ENCODE measurements around the gene ZNF354C.

GRCh38 chr5:179054876-179055275, 5.3 kb upstream of the ZNF354C start:
- TF ChIP-seq CTCF (IDR thresholded peaks at IDR 0.05 in 2 of 3, conservative IDR thresholded peaks at IDR 0.05 in 1 of 3; ENCODE audit: borderline replicate concordance in 1 of 3, insufficient read depth in 1 of 3, low read depth in 2 of 3, low read length in 2 of 3) (no peak), TCF7L2 (IDR thresholded peaks at IDR 0.05; ENCODE audit: borderline replicate concordance, extremely low read depth, insufficient read depth, insufficient read length) (no peak), POLR2A (IDR thresholded peaks at IDR 0.05; ENCODE audit: borderline replicate concordance, extremely low read depth, insufficient read depth, insufficient read length) (no peak), JUND (IDR thresholded peaks at IDR 0.05) (no peak), MAX (IDR thresholded peaks at IDR 0.05) (no peak), RAD21 (IDR thresholded peaks at IDR 0.05; ENCODE audit: low read depth) (no peak)
